Esophagus muscularis mucosa (tissue), 4 donors: ENCODE data around the gene STAT6.

ENCODE experiments used
- CTCF ChIP-seq, 3 experiments: fragments of 200-600 bp in 2 of 3; fragments of 450-650 bp in 1 of 3; sonication (generic) in 2 of 3; IDR thresholded peaks; one replicate each; pipeline ENCODE4 v1.5.1; 2017 to 2019; ENCODE audit warnings: antibody characterized with exemption in 3 of 3, mild to moderate bottlenecking in 2 of 3, moderate library complexity in 1 of 3
- EP300 ChIP-seq: sonication (generic); formaldehyde crosslinking; IDR thresholded peaks from one replicate; pipeline ENCODE4 v1.6.1; 2017; ENCODE audit warnings: antibody characterized with exemption
- POLR2AphosphoS5 ChIP-seq, 2 donors: sonication (generic); formaldehyde crosslinking; IDR thresholded peaks; one replicate each; pipeline ENCODE4 v1.6.1; 2017; ENCODE audit warnings: antibody characterized with exemption in 2 of 2

- TF ChIP-seq CTCF (IDR thresholded peaks at IDR 0.05) (no peak), EP300 (no peak), POLR2AphosphoS5 (IDR thresholded peaks at IDR 0.05) (no peak)
These were observed 13.7 kb downstream of the STAT6 start for GRCh38 chr12:57097554-57097835.
